ENCODE measurements around the gene PCP2. TPM values are rescaled to one million over a fixed set of nuclear protein-coding genes. Genes with fewer than 3 reads are reported as not detected.
A peak's percentile ranks its signal among the peaks of the same experiment; 100 is the strongest.

The PCP2 gene
- total RNA-seq, 1 donor, result 0.81 TPM

DNA sequence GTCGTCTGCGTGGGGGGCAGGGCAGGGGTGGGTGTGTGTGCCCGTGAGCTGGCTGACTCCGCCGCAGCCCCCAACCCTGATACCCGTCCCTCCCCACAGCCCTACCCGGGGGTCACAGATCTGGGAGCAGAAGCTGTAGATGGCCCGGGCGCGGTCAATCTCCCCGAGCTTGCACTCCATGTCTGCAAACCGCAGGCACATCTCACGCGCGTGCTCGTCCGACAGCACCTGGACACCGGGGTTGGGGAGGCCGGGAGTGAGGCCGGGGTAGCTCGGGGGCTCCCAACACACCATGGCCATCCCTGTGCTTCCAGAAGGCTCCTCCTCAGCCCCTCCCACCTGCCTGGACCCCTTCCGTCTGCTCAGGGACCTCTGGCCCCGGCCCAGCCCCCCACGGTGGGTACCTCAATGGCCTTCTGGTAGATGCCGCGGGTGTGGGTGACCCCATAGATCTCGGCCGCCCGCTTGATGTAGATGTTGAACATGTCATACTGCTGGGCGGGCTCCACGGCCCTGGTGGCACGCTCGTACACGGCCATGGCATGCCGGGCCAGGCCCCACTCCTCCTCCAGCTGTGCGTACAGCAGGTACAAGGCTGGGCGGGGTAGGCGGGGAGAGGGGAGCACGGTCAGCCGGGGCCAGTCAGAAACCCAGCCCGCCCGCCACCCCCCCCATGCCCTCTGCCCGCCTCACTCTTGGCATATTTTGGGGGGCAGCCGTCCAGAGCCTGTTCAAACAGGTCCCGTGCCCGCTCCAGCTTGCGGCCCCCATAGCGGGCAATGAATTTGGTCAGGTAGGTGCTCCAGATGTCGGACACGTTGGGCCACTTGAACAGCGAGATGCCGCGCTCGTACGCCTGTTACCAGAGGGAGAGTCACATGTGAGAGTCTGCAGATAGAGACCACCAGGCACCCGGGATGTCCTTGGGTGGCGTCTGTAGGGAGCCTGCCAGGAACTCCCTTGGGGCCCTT is 12.8 kb downstream of the PCP2 start:
- no peak for DNase-seq (ENCODE audit: low read depth in 2 of 3, low spot score in 2 of 3)

DNA sequence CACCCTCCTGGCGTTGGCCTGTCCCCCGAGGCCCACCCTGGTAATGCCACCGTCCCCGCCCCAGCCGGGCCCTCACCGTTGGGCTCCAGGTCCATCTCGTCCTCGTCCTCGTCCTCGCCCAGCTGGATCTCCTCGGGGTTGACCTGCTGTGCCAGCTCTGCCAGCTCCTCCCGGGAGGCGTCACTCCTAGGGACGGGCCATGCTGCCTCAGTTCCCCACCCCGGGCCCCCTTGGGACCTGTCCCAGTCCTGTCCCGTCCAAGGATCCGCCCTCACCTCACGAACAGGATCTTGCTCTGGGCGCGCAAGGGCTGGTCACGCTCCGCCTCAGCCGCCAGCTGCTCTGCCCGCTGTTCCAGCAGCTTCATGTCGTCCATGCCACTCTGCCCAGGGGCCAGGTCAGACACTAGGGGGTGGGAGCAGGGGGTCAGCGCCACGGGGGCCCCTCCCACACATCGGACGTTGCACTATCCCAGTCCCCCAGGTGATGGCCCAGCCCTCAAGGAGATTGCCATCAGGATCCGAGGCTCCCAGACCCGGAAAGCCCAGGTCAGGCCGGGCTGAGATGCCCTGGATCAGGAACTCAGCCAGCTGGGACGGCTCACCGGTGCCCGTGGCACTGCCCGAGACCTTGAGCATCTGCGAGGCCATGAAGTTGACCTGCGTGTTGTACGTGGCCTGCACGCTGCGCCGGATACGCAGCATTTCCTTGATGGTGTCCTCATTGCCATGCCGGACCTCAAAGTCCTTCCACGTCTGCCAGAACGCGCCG is 13.7 kb downstream of the PCP2 start:
- DNase-seq (ENCODE audit: low read depth in 2 of 3, low spot score in 2 of 3), result no peak

DNA sequence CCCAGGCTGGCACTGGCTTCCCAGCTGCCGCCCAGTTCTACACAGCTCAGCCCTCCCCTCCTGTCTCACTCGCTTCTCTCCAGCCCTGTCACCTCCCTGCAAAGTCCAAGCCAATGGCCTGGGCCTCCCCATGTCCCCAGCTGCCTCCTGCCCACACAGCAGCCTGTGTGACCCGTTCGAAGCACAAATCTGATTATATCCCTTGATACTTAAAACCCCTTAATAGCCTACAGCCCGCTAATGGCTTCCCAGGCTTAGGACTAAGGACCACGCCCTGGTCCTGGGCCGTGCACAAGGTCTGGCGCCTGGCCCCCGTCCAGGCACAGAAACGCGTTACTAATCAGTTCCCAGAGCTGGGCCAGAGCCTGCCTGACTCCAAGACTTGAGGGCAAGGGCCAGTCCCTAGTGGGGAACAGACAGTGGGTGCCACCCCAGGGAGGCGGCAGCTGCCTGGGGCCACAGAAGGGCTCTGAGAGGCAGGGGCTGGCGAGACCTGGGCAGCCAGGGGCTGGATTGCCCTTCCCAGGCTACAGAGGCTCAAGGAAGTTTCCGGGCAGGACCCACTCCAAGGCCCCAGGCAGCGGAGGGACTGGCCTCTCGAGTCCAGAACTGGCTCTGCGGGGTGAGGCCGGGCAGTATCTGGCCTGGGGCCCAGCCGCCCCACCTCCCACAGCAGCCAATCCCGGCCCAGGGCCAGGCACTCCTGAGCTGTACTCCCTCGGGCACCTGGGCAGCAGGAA is 14.6 kb downstream of the PCP2 start:
- DNase-seq (ENCODE audit: low read depth in 2 of 3, low spot score in 2 of 3), result no peak

DNA sequence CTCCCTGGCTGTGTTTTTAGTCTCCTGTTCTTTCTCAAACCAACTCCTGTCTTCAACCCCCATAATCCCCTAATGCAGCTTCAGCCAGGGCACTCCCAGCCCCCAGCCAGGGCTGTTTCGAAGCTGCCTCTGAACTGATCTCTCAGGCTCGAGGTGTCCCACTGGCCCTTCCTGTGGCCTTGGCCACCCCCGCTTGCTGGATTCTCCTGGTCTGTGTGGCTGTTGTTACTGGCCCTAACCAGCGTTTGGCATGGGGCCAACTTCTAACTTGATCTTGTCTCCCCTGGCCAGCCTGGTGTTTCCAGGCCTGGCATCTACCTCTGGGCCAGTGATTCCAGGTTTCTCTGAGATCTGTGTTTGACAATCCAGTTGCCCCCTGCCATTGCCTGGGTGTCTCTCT is 15.2 kb downstream of the PCP2 start:
- no peak for DNase-seq (ENCODE audit: low read depth in 2 of 3, low spot score in 2 of 3)

GRCh38 chr19:7617735-7618134 is 15.8 kb downstream of the PCP2 start:
- no peak for DNase-seq (ENCODE audit: low read depth in 2 of 3, low spot score in 2 of 3)

GRCh38 chr19:7617172-7617571 is 16.3 kb downstream of the PCP2 start:
- no peak for DNase-seq (ENCODE audit: low read depth in 2 of 3, low spot score in 2 of 3)

DNA sequence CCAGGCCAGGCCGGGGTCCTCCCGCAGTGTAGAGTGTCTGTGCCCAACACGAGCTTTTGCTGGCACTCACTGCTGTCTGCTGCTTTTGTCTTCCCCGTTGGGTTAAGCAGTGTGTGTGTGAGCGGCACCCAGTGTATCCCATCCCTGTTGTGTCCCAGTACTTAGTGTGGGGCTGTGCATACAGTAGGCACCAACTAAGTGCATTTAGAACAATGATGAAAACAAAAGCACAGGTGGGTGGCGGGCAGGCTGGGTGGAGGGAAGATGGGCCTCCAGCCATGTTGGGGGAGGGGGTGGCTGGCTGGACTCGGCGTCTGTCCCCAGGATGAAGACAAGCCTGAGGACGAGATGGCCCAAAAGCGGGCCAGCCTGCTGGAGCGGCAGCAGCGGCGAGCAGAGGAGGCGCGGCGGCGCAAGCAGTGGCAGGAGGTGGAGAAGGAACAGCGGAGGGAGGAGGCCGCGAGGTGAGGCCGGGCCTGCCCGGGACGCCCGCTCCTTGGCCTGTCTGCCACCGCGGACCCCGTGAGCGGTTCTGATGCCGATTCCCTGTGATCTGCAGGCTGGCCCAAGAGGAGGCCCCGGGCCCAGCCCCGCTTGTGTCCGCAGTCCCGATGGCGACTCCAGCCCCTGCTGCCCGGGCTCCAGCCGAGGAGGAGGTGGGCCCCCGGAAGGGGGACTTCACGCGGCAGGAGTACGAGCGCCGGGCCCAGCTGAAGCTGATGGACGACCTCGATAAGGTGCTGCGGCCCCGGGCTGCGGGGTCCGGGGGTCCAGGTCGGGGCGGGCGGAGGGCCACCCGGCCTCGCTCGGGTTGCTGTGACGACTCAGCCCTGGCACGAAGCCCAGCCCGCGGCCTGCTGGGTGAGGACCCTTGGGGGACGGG is 18.4 kb downstream of the PCP2 start:
- no peak for DNase-seq (ENCODE audit: low read depth in 2 of 3, low spot score in 2 of 3)

GRCh38 chr19:7612282-7613274 is 20.9 kb downstream of the PCP2 start:
- no peak for DNase-seq (ENCODE audit: low read depth in 2 of 3, low spot score in 2 of 3)

DNA sequence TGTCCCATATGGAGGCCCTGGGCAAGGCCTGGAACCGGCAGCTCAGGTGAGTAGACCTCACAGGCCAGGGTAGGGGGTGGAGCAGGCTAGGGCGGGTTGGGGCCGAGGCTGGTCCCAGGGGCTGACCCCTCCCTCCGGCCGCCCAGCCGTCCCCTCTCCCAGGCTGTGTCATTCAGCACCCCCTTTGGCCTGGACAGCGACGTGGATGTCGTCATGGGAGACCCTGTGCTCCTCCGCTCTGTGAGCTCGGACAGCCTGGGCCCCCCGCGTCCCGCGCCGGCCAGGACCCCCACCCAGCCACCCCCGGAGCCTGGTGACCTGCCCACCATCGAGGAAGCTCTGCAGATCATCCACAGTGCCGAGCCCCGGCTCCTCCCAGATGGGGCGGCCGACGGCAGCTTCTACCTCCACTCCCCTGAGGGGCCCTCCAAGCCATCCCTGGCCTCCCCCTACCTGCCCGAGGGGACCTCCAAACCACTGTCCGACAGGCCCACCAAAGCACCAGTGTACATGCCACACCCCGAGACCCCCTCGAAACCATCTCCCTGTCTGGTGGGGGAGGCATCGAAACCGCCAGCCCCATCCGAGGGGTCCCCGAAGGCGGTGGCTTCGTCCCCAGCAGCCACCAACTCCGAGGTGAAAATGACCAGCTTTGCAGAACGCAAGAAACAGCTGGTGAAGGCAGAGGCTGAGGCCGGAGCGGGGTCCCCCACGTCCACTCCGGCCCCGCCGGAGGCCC is 21.8 kb downstream of the PCP2 start:
- DNase-seq (ENCODE audit: low read depth in 2 of 3, low spot score in 2 of 3), result no peak

DNA sequence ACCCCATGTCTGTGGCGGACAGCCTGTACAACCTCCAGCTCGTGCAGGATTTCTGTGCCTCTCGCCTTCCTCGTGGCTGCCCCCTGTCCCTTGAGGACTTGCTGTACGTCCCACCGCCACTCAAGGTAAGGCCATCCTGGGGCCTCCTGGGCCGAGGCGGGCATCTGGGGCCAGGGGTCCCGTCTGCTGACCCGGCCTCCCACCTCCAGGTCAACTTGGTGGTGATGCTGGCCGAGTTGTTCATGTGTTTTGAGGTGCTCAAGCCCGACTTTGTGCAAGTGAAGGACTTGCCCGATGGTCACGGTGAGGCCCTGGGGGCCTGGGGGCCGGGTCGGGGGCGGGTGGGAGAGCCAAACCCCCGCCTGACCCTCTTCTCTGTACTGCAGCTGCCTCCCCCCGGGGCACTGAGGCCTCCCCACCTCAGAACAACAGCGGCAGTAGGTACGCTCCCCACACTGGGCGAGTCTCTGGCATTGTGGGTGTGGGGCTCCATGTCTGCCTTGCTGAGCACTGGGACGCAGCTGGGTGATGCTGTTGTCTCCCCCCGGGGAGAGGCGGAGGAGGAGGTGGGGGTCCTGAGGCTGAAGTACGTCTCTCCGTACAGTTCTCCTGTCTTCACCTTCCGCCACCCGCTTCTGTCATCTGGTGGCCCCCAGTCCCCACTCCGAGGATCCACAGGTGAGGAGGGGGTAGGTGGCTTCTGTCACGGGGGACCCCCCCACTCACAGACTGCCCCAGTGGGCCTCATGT is 22.9 kb downstream of the PCP2 start:
- no peak for DNase-seq (ENCODE audit: low read depth in 2 of 3, low spot score in 2 of 3)

GRCh38 chr19:7607874-7608560 is 25.5 kb downstream of the PCP2 start:
- DNase-seq (ENCODE audit: low read depth in 2 of 3, low spot score in 2 of 3), result no peak

DNA sequence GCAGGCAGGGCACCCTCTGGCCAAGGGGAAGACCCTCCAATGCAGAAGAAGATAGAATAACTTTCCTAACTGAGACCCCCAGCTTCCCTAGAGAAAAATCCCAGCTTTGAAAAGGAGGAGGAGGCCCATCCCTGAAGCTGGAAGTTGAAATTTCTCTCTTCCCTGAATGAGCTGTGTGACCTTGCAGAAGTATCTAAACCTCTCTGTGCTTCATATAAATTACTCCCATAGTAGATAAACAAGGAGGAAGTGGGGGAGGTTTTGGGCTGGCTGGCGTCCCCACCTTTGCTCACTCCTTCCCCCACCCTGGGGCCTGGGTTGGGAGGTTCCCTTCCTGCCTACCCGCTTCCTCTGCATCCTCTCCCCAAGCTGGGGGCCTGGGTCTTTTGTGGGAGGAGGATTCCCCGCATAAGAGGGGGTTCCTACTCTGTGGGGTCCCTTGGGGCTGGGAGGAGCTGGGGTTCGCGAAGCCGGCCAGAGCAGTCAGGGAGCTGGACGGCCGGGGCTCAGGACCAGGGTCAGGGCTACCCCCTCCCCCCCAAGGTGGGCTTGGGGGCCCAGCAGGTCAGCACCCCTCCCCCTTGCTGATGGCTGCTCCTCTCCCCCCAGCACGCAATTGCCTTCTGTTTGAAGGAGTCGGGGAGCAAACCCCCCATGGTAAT is 26.2 kb downstream of the PCP2 start:
- DNase-seq (ENCODE audit: low read depth in 2 of 3, low spot score in 2 of 3), result no peak

- no peak for DNase-seq (ENCODE audit: low read depth in 2 of 3, low spot score in 2 of 3)
These were observed 27.2 kb downstream of the PCP2 start for GRCh38 chr19:7606289-7606688.

DNA sequence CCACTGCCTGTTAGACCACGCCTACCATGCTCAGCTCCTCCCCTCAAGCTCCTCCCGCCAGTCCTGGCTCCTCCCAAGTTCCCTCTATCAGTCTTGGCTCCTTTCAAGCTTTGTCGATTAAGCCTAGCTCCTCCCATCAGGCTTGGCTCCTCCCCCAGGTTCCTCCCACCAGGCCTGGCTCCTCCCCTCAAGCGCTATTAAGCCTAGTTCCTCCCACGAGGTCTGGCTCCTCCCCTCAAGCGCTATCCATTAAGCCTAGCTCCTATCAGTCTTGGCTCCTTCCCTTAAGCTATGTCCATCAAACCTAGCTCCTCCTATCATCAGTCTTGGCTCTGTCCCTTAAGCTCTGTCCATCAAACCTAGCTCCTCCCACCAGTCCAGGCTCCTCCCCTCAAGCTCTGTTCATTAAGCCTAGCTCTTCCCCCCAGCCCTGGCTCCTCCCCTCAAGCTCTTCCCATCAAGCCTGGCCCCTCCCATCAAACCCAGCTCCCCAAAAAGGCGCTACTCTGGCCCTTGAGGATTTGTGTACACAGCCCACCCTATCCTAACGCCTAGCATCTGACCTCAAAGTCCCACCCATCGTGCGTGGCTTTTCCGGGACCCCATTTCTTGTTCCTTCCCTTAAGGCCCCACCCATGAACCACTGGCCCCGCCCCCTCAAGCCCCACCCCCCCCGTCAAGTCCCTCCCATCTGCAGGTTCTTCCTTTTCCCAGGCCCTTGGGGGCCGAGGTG is 27.9 kb downstream of the PCP2 start:
- peak in 2 of 3 donors; percentile 55 to 65 for DNase-seq (ENCODE audit: low read depth in 2 of 3, low spot score in 2 of 3)

- DNase-seq (ENCODE audit: low read depth in 2 of 3, low spot score in 2 of 3), result no peak
These were observed 29.6 kb downstream of the PCP2 start for GRCh38 chr19:7603919-7604318.

Measured in hematopoietic multipotent progenitor cell (in vitro differentiated cells).